Adrenal gland (tissue), 5 donors: ENCODE results near the gene ARHGAP22.

Experiments used
- CTCF ChIP-seq, 6 experiments: fragments of 450-650 bp in 4 of 6; fragments of 200-600 bp in 2 of 6; sonication (generic) in 1 of 6; IDR thresholded peaks; 1 replicate in 5 of 6; 2 replicates in 1 of 6; pipeline versions ENCODE4 v1.5.1 to v1.8.0; 2016 to 2021; ENCODE audit warnings: antibody characterized with exemption in 6 of 6, mild to moderate bottlenecking in 2 of 6, moderate library complexity in 1 of 6
- POLR2A ChIP-seq, 2 donors: fragments of 450-650 bp; IDR thresholded peaks; one replicate each; pipeline ENCODE4 v1.6.1; 2017; ENCODE audit warnings: antibody characterized with exemption in 2 of 2, mild to moderate bottlenecking in 2 of 2, moderate library complexity in 1 of 2
- donor health status: DM: no; HTN: no; CAD: no.

- TF ChIP-seq CTCF (IDR thresholded peaks at IDR 0.05) (no peak), POLR2A (IDR thresholded peaks at IDR 0.05) (no peak)
These were observed 141.4 kb downstream of the ARHGAP22 start for GRCh38 chr10:48463318-48464003.
